ENCODE results near the gene KCTD14. TPM values are rescaled to one million over a fixed set of nuclear protein-coding genes. Genes with fewer than 3 reads are reported as not detected.

Gene KCTD14
- total RNA-seq, 1 experiment from 2014 or later = 12.5 TPM

- no peak overlapping the region for H3K4ac ChIP-seq (ENCODE audit: low read depth, low read length)
These were observed 14.9 kb upstream of the KCTD14 start for GRCh38 chr11:78037825-78038620.

More at GRCh38 chr11:78037825-78038620, 14.9 kb upstream of the KCTD14 start:
- no peak overlapping the region; a peak in 1 of 7 replicates for H3K27ac Mint-ChIP-seq
- Histone ChIP-seq H3K14ac (ENCODE audit: insufficient read depth, low read length) (no peak overlapping the region), H3K79me1 (ENCODE audit: insufficient read depth, low read depth, low read length, poor library complexity, severe bottlenecking) (no peaks in the 10 kb centered on the region), H2AK5ac (ENCODE audit: insufficient read length, low read length) (no peak overlapping the region), H2BK12ac (ENCODE audit: insufficient read length, low read depth, low read length) (no peak overlapping the region), H3K79me2 (ENCODE audit: insufficient read depth, low read length) (no peaks in the 10 kb centered on the region), H3K27me3 (ENCODE audit: insufficient read depth, low read length) (no peaks in the 10 kb centered on the region), H3K23me2 (ENCODE audit: insufficient read length, low read depth, low read length, poor library complexity, severe bottlenecking) (peaks cover 2% of the 10 kb centered on the region), H4K20me1 (ENCODE audit: control insufficient read depth, insufficient read depth, insufficient read length) (no peaks in the 10 kb centered on the region), H2BK120ac (ENCODE audit: low read depth, low read length, poor library complexity, severe bottlenecking) (no peak overlapping the region), H3T11ph (ENCODE audit: low read length) (no peak overlapping the region), H3K18ac (ENCODE audit: insufficient read length, low read depth, low read length) (no peak overlapping the region), H2BK5ac (ENCODE audit: insufficient read length, low read length) (no peak overlapping the region), H3K9ac (ENCODE audit: extremely low read depth, insufficient read length, low read length) (no peak overlapping the region), H2BK20ac (ENCODE audit: low read depth, low read length, poor library complexity, severe bottlenecking) (no peak overlapping the region), H4K5ac (ENCODE audit: insufficient read length, low read depth, low read length) (no peak overlapping the region), H3K4me1 (ENCODE audit: insufficient read depth, low read length) (no peaks in the 10 kb centered on the region), H3K56ac (ENCODE audit: insufficient read length, low read depth, low read length) (no peak overlapping the region), H3K4me2 (ENCODE audit: insufficient read depth, insufficient read length, low read length) (no peak overlapping the region), H3K27ac (ENCODE audit: insufficient read length, low read depth, low read length) (no peak overlapping the region), H4K8ac (replicated peaks; ENCODE audit: insufficient read length, low read depth, low read length) (no peak overlapping the region), H3K9me3 (ENCODE audit: control insufficient read depth, low read depth, low read length) (no peaks in the 10 kb centered on the region), H2AFZ (ENCODE audit: low read length) (no peak overlapping the region), H2BK15ac (ENCODE audit: low read depth, low read length) (no peak overlapping the region), H4K91ac (ENCODE audit: insufficient read length, low read depth, low read length) (no peak overlapping the region), H3K23ac (ENCODE audit: insufficient read length, low read depth, low read length) (no peak overlapping the region)
- WGBS (ENCODE audit: extremely low coverage, insufficient read length, low lambda C conversion rate) = no CpG with 5 or more reads among the region's 9 CpGs
- no peak for TF ChIP-seq CTCF (conservative IDR thresholded peaks at IDR 0.05)
- no peaks in the 10 kb centered on the region; a peak in 1 of 5 replicates for H3K9me3 Mint-ChIP-seq
- DNase-seq = no peak
- no peak overlapping the region for H3K4me3 Mint-ChIP-seq
- H3K4me1 Mint-ChIP-seq = peaks cover 13 to 24% of the 10 kb centered on the region in 2 experiments
- no peaks in the 10 kb centered on the region for H3K27me3 Mint-ChIP-seq (ENCODE audit: low read depth)
- no peaks in the 10 kb centered on the region for H3K36me3 Mint-ChIP-seq (ENCODE audit: insufficient read depth in 1 of 3, low read depth in 3 of 3)
